ENCODE data around the gene TLE1. TPM values are rescaled to one million over a fixed set of nuclear protein-coding genes. Genes with fewer than 3 reads are reported as not detected.

TLE1 gene
- total RNA-seq, 1 experiment from 2014 or later: 79.3 TPM

- no peak overlapping the region for H3K4ac ChIP-seq (ENCODE audit: low read depth, low read length)
- H2BK120ac ChIP-seq (ENCODE audit: low read depth, low read length, poor library complexity, severe bottlenecking): no peak overlapping the region
- H3K27me3 Mint-ChIP-seq (ENCODE audit: low read depth): no peaks in the 10 kb centered on the region
- no peak overlapping the region for H4K8ac ChIP-seq (replicated peaks; ENCODE audit: insufficient read length, low read depth, low read length)
- no peak overlapping the region for H3K56ac ChIP-seq (ENCODE audit: insufficient read length, low read depth, low read length)
- H2BK20ac ChIP-seq (ENCODE audit: low read depth, low read length, poor library complexity, severe bottlenecking): no peak overlapping the region
- no peak overlapping the region for H3T11ph ChIP-seq (ENCODE audit: low read length)
- H3K4me1 Mint-ChIP-seq: peaks cover 8 to 10% of the 10 kb centered on the region in 2 experiments
- H3K4me1 ChIP-seq (ENCODE audit: insufficient read depth, low read length): no peaks in the 10 kb centered on the region
- H3K23ac ChIP-seq (ENCODE audit: insufficient read length, low read depth, low read length): no peak overlapping the region
- H3K9me3 Mint-ChIP-seq: no peaks in the 10 kb centered on the region
- no peak overlapping the region for H3K9ac ChIP-seq (ENCODE audit: extremely low read depth, insufficient read length, low read length)
- no peak overlapping the region for H2BK15ac ChIP-seq (ENCODE audit: low read depth, low read length)
- H3K79me2 ChIP-seq (ENCODE audit: insufficient read depth, low read length): no peaks in the 10 kb centered on the region
- no peak overlapping the region for H3K18ac ChIP-seq (ENCODE audit: insufficient read length, low read depth, low read length)
- H4K91ac ChIP-seq (ENCODE audit: insufficient read length, low read depth, low read length): no peak overlapping the region
- H3K79me1 ChIP-seq (ENCODE audit: insufficient read depth, low read depth, low read length, poor library complexity, severe bottlenecking): no peaks in the 10 kb centered on the region
- TF ChIP-seq CTCF (conservative IDR thresholded peaks at IDR 0.05): no peak
- H3K14ac ChIP-seq (ENCODE audit: insufficient read depth, low read length): no peak overlapping the region
- H3K4me3 Mint-ChIP-seq: no peak overlapping the region
- no peak for DNase-seq
- no peak overlapping the region for H3K4me2 ChIP-seq (ENCODE audit: insufficient read depth, insufficient read length, low read length)
- H2AFZ ChIP-seq (ENCODE audit: low read length): no peak overlapping the region
- H4K20me1 ChIP-seq (ENCODE audit: control insufficient read depth, insufficient read depth, insufficient read length): no peaks in the 10 kb centered on the region
- H3K27ac Mint-ChIP-seq: no peak overlapping the region
- no peak overlapping the region for H3K27ac ChIP-seq (ENCODE audit: insufficient read length, low read depth, low read length)
- no peaks in the 10 kb centered on the region for H3K27me3 ChIP-seq (ENCODE audit: insufficient read depth, low read length)
- no peaks in the 10 kb centered on the region for H3K23me2 ChIP-seq (ENCODE audit: insufficient read length, low read depth, low read length, poor library complexity, severe bottlenecking)
- H3K9me3 ChIP-seq (ENCODE audit: control insufficient read depth, low read depth, low read length): no peaks in the 10 kb centered on the region
- WGBS (ENCODE audit: extremely low coverage, insufficient read length, low lambda C conversion rate): no CpG with 5 or more reads among the region's 6 CpGs
- no peak overlapping the region for H4K5ac ChIP-seq (ENCODE audit: insufficient read length, low read depth, low read length)
- no peak overlapping the region for H2BK5ac ChIP-seq (ENCODE audit: insufficient read length, low read length)
- no peak overlapping the region for H2BK12ac ChIP-seq (ENCODE audit: insufficient read length, low read depth, low read length)
- no peaks in the 10 kb centered on the region for H3K36me3 Mint-ChIP-seq (ENCODE audit: insufficient read depth in 1 of 3, low read depth in 3 of 3)
- no peak overlapping the region for H2AK5ac ChIP-seq (ENCODE audit: insufficient read length, low read length)
These were observed 150.5 kb downstream of the TLE1 start for GRCh38 chr9:81538890-81539289.
